GM19035 (cell line): ENCODE measurements around the gene UBE2D2.
"Not testable (repeated sequence)": the region's sequence is repeated elsewhere in the genome, so short reads cannot be mapped to it uniquely, and the experiment has no call there.

Source experiments
- ATAC-seq: cut with Tn5 transposase; IDR thresholded peaks from one replicate; pipeline ENCODE4 v1.9.1; 2021; ENCODE audit not compliant: unreplicated experiment

The UBE2D2 gene

DNA sequence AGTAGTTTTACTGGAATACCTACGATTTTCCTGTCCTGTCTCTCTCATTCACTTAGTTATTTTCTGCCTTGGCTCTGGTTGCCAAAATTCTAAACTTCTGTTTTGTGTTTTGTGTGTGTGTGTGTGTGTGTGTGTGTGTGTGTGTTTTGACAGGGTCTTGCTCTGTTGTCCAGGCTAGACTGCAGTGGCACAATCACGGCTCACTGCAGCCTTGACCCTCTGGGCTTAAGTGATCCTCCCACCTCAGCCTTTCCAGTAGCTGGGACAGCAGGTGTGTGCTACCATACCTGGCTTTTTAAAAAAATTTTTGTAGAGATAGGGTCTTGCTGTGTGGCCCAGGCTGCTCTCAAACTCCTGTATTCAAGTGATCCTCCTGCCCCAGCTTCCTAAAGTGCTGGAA lies 17.2 kb downstream of the UBE2D2 start:
- ATAC-seq: no peak

GRCh38 chr5:139582181-139582580 lies 21.0 kb downstream of the UBE2D2 start:
- not testable (repeated sequence) for ATAC-seq

- no peak for ATAC-seq
These were observed 23.0 kb downstream of the UBE2D2 start for GRCh38 chr5:139584137-139584536.

- not testable (repeated sequence) for ATAC-seq
These were observed 27.0 kb downstream of the UBE2D2 start for GRCh38 chr5:139588116-139588515.

- ATAC-seq: no peak
These were observed 27.8 kb downstream of the UBE2D2 start for GRCh38 chr5:139588962-139589361.

GRCh38 chr5:139592289-139592688 lies 31.1 kb downstream of the UBE2D2 start:
- no peak for ATAC-seq

DNA sequence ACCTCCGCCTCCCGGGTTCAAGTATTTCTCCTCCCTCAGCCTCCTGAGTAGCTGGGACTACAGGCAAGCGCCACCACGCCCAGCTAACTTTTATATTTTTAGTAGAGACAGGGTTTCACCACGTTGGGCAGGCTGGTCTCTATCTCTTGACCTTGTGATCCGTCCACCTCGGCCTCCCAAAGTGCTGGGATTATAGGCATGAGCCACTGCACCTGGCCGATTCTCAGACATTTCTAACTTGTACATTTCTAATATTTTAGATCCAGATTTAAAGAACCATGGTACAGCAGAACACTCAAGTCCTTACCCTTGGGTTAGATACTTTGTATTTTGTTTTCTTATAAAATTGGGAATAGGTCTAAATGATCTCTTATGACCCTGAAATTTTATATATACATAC lies 31.9 kb downstream of the UBE2D2 start:
- ATAC-seq: not testable (repeated sequence)

GRCh38 chr5:139593716-139594319 lies 32.7 kb downstream of the UBE2D2 start:
- no peak for ATAC-seq

- no peak for ATAC-seq
These were observed 36.0 kb downstream of the UBE2D2 start for GRCh38 chr5:139597134-139597533.

- ATAC-seq: not testable (repeated sequence)
These were observed 37.4 kb downstream of the UBE2D2 start for GRCh38 chr5:139598601-139598965.

- no peak for ATAC-seq
These were observed 39.3 kb downstream of the UBE2D2 start for GRCh38 chr5:139600336-139600949.

DNA sequence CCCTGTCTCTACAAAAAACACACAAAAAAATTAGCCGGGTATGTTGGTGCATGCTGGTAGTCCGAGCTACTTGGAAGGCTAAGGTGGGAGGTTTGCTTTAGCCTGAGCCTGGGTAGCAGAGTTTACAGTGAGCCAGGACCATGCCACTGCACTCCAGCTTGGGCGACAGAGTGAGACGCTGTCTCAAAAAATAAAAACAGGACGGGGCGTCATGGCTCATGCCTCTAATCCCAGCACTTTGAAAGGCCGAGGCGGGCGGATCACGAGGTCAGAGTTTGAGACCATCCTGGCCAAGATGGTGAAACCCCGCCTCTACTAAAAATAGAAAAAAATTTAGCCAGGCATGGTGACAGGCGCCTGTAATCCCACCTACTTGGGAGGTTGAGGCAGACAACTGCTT lies 40.3 kb downstream of the UBE2D2 start:
- no peak for ATAC-seq

- ATAC-seq: not testable (repeated sequence)
These were observed 40.8 kb downstream of the UBE2D2 start for GRCh38 chr5:139601948-139602347.

DNA sequence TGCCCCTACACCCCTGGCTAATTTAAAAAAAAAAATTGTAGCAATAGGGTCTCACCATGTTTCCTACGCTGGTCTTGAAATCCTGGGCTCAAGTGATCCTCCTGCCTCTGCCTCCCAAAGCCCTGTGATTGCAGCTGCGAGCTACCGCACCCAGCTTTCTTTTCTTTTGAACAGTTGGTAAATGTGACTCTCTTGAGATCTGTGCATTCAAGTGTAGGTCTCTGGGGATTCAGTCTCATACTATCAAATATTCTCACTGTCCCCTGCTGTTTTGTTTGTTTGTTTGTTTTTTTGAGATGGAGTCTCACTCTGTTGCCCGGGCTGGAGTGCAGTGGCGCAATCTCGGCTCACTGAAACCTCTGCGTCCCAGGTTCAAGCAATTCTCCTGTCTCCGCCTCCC lies 44.7 kb downstream of the UBE2D2 start:
- no peak for ATAC-seq

GRCh38 chr5:139611703-139612584 lies 50.8 kb downstream of the UBE2D2 start:
- ATAC-seq: no peak

DNA sequence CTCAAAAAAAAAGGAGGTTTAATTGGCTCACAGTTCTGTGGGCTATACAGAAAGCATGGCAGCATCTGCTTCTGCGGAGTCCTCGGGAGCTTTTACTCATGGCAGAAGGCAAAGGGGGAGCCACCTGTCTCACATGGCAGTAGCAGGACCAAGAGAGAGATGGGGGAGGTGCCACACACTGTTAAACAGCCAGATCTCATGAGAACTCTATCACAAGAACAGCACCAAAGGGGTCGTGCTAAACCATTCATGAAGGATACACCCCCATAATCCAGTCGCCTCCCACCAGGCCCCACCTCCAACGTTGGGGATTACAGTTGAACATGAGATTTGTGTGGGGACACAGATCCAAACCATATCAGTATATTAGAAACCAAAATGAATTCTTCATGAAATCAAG lies 58.7 kb downstream of the UBE2D2 start:
- ATAC-seq: no peak

DNA sequence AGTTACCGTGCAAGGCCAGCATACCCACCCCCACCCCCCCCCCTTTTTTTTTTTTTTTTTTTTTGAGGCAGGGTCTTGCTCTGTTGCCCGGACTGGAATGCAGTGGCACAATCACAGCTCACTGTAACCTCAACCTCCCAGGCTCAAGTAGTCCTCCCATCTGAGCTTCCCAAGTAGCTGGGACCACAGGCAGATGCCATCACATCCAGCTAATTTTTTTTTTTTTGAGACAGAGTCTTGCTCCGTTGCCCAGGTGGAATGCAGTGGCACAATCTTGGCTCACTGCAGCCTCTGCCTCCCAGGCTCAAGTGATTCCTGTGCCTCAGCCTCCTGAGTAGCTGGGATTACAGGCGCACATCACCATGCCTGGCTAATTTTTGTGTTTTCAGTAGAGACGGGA lies 64.3 kb downstream of the UBE2D2 start:
- not testable (repeated sequence) for ATAC-seq

GRCh38 chr5:139630855-139631254 lies 69.7 kb downstream of the UBE2D2 start:
- no peak for ATAC-seq

- ATAC-seq: no peak
These were observed 70.5 kb downstream of the UBE2D2 start for GRCh38 chr5:139631520-139632165.

DNA sequence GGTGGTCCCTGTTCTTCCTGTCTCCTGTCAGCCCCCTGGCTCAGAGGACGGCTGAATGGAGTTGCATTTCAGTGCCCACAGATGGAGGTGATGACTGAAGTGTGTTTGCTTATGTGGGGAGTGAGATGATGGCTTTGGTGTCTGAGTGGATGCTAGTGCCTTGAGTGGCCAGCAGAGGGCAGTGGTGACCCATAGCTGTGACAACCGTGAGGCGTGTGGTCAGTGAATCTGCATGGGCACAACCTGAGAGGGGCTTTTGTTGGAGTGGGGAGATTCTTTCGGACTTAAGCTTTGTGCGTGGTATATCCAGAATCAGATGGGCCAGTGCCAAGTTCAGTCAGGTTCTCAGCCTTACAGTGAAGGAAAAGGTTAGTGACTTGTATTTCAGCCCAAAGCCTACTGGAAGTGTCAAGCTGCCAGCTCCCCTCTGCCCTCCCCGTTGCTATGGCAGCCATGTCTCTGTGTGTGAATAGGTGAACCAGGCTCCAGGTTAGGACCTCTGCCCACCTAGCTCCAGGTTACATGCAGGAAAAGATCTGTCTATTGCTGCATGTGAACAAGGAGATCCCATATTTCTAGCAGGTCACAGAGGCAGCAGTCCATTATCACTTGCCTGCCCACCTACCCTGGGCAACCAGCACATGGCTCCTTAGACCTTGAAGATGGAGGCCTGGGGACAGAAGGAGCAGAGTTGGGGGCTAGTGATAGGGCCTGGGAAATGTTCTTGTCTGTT lies 72.3 kb downstream of the UBE2D2 start:
- peak; percentile 39 for ATAC-seq

GRCh38 chr5:139634028-139634325 lies 72.8 kb downstream of the UBE2D2 start:
- no peak for ATAC-seq
